ENCODE data around the gene HDAC11. TPM values are rescaled to one million over a fixed set of nuclear protein-coding genes. Genes with fewer than 3 reads are reported as not detected.
A peak's percentile ranks its signal among the peaks of the same experiment; 100 is the strongest.

Gene HDAC11
- total and polyA plus RNA-seq, 2 of the 13 experiments (the other 11 are each of a cell fraction or from before 2014, with no cell fraction given), result 13.7 to 33.1 TPM

GRCh38 chr3:13470894-13471574, 9.1 kb upstream of the HDAC11 start (continued):
- TF ChIP-seq PRDM10 (CRISPR knock-in tag; IDR thresholded peaks at IDR 0.05; ENCODE audit: low read depth) (peak; percentile 99), ELF1 (CRISPR knock-in tag; IDR thresholded peaks at IDR 0.05) (peak; percentile 57), ZNF644 (CRISPR knock-in tag; IDR thresholded peaks at IDR 0.05; ENCODE audit: low read depth) (peak; percentile 70; the same call in 1 of the 2 replicates), EEA1 (CRISPR knock-in tag; IDR thresholded peaks at IDR 0.05; ENCODE audit: borderline replicate concordance) (no peak), ZNF598 (CRISPR knock-in tag; IDR thresholded peaks at IDR 0.05; ENCODE audit: borderline replicate concordance) (0 out of 2 replicates have a peak, but pooled peaks have one; percentile 60), GLI4 (CRISPR knock-in tag; IDR thresholded peaks at IDR 0.05; ENCODE audit: borderline replicate concordance) (no peak), HNRNPUL1 (IDR thresholded peaks at IDR 0.05; ENCODE audit: low read depth, low read length) (no peak), HHEX (CRISPR knock-in tag; IDR thresholded peaks at IDR 0.05) (peak; percentile 68; the same call in 1 of the 2 replicates), SALL2 (CRISPR knock-in tag; IDR thresholded peaks at IDR 0.05) (no peak), CCDC6 (CRISPR knock-in tag; IDR thresholded peaks at IDR 0.05) (peak; percentile 65; the same call in 1 of the 2 replicates), NFRKB (IDR thresholded peaks at IDR 0.05) (no peak), ZBTB37 (CRISPR knock-in tag; IDR thresholded peaks at IDR 0.05) (peak; percentile 85), ZNF383 (CRISPR knock-in tag; IDR thresholded peaks at IDR 0.05; ENCODE audit: borderline replicate concordance) (no peak), CTCF (CRISPR knock-in tag; IDR thresholded peaks at IDR 0.05) (peak; percentile 38), ZNF367 (CRISPR knock-in tag; IDR thresholded peaks at IDR 0.05; ENCODE audit: borderline replicate concordance) (no peak), PLSCR1 (CRISPR knock-in tag; IDR thresholded peaks at IDR 0.05; ENCODE audit: borderline replicate concordance) (no peak), ZNF121 (CRISPR knock-in tag; IDR thresholded peaks at IDR 0.05) (no peak), ZNF639 (CRISPR knock-in tag; conservative IDR thresholded peaks at IDR 0.05) (peak; percentile 51; the same call in 1 of the 2 replicates), ZNF546 (CRISPR knock-in tag; conservative IDR thresholded peaks at IDR 0.05) (no peak), ZNF577 (CRISPR knock-in tag; IDR thresholded peaks at IDR 0.05; ENCODE audit: borderline replicate concordance, low read depth) (no peak), ZNF569 (CRISPR knock-in tag; IDR thresholded peaks at IDR 0.05; ENCODE audit: borderline replicate concordance) (no peak)

All from HepG2 (cell line).